ENCODE measurements around the gene MMP12. TPM values are rescaled to one million over a fixed set of nuclear protein-coding genes. Genes with fewer than 3 reads are reported as not detected.

Gene MMP12
- polyA plus RNA-seq, 10 donors: not detected

DNA sequence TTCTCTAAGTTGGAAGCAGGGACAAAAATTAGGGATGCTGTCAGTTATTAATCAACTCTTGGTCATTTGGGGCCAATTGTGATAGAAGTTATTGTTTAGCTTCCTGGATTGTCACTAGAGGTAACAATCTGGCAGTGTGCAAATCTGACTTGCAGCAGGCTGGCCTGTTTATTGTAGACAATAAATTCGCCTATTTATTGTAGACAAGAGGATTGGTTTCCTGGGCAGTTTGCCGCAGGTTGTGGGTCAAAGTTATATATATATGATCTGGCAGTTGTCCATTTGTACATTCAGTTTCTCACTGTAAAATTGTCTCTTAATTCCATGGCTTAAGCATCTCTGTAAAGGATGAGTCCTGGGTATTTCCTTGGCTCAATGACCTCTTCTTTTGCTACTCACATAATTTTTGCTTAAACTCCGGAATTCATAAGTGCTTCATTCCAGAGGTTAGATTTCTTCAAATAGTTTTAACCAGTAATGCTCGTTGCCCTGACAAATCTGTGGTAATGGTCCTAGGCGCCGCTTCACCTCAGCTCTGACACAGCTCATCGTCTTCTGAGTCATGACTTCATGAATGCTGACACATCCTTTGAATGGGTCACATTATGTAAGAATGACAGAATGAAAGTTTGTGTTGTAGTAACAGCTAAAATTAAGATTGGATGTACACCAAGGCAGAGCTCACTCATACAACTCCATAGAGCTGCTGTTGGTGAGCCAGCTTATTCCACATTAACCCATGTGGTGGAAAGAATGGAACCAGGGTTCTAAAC lies 23.6 kb downstream of the MMP12 start:
- peak in 2 of 3 donors; percentile 24 to 92 for DNase-seq

- DNase-seq: peak in 1 of 3 donors; percentile 32
Observed at GRCh38 chr11:102849311-102849710, 25.5 kb downstream of the MMP12 start.

DNA sequence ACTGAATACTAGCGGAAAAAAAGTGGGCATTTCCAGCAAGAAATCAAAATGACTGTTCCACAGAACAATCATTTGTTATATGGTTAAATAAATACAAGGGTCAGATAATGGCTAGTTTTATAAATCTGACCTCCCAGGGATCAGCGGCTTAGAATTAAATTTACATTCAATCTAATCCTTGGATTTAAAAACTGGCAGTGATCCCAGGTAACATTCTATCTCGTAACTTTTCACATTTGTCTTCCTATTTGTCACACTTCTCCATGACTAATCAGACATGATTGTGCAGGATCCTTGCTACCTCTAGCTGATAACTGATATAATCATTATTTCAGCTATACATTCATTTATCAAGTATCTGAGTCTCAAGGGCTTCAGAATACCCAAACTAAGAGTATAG lies 28.5 kb downstream of the MMP12 start:
- DNase-seq: no peak

GRCh38 chr11:102843489-102843888 lies 31.3 kb downstream of the MMP12 start, which contains the start of gene MMP3:
Gene MMP3 (minus strand): TSS chr11:102843609. CDS start chr11:102843546, 63 bp downstream.
- DNase-seq: peak in 1 of 3 donors; percentile 53

DNA sequence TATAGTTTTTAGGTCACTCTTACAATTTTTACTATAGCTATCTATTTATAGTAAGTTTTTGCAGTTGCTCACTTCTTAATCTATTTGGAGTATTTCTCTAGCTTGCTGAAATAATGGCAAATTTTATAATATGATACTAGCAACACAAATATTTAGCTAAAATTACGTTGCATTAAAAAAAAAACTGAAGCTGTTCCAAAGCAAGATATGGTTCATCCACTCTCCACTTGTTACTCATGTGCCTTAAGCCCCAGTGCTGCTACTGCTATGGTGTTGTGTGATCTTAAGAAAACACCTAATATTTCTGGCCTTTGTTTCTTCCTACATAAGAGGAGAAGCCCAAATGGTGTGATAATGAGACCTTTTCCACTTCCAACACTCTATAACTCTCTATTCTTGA lies 31.9 kb downstream of the MMP12 start:
- DNase-seq: no peak

GRCh38 chr11:102840018-102840417 lies 34.8 kb downstream of the MMP12 start:
- no peak for DNase-seq

DNA sequence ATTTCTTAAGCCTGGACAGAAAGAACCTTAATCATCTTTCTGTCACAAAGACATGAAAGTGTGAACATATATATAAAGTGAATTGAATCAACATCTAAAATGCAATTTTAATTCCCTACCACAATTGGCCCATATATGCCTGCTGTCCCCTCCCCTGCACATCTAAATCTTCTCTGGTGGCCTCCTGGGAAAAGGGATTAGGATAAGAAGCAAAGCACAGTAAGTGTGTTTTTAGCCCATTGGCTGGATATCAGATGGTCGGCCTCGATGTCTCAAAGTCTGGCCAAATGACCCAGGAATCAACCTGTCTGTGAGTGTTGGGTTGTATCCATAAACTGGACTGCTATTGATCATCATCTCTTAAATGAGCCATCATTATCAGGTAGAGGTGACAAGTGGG lies 37.1 kb downstream of the MMP12 start:
- no peak for DNase-seq

GRCh38 chr11:102837156-102837555 lies 37.6 kb downstream of the MMP12 start:
- no peak for DNase-seq

- DNase-seq: peak; percentile 13 to 56 (median 16)
Observed at GRCh38 chr11:102836290-102836875, 38.4 kb downstream of the MMP12 start.

GRCh38 chr11:102833731-102834130 lies 41.1 kb downstream of the MMP12 start:
- DNase-seq: no peak

DNA sequence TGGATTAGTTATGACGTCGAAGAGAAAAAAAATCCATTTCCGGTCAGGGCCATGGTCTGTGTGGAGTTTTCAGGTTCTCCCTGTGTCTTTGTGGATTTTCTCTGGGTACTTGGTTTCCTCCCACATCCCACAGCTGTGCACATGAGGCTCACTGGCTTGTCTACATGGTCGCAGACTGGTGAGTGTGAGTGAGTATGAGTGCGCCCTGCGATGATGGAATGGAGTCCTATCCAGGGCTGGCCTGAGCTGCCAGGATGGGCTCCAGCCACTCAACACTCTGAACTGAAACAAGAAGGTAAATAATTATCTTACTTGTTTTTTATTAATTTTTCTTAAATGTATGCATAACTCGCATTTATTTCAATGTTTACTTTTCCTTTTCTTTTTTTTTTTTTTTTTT lies 42.2 kb downstream of the MMP12 start:
- no peak for DNase-seq

DNA sequence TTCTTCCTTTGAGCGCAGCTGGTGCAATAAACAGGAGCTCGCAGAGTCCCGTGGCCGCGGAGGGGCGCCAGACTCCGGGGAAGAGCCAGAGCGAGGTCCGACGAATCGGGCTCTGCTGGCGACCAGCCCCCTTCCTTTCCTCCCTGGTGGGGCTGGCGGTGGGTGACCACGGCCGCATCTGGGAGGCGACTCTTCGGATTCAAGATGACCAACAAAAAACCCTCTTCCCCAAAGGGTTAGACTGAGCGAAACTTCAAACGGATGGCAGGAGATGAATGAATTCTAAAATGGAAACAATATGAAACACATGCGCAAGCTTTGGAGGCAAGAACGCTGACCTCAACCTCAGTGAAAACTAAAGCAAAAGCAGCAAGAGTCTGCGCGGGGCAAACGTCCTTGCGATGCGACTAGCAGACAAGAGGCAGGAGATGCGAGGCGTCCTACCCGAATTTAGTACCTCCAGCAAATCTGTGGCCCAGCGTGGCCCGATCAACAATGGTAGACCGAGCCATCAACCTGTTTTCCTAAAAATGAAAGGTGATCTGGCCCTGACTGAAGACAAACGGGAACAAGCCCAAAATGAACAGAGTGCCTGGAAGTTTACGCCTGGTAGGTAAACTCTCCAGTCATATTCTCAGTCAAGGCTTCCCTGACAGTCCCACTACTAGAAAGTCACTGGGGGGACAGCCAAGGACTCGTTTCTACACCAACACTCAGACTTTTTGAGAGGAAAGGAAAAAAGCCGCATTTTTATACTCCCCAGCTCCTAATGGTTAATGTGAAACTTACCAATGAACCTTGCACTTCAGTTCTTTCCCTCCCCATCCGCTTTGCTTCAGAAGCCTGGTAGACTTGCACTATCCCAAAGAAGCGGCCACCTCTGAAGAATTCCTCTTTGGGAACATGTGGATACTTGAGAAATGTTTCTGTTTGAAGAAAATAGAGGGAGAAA lies 43.0 kb downstream of the MMP12 start:
- peak; percentile 65 to 82 (median 79) for DNase-seq

DNA sequence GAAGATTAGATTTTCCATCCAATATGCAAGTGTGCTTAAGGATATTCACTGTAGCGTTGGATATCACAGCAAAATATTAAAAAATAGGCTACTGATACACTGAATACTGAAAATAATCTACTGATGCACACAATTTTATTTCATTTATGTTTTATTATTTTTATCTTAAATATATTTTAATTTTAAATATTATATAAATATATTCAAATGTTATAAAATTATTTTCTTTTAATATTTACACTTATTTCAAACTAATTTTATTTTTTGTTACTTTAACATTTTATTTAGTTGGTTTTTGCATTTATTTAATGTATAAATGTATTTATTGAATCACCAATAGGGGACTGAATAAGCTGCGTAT lies 43.7 kb downstream of the MMP12 start:
- no peak for DNase-seq

DNA sequence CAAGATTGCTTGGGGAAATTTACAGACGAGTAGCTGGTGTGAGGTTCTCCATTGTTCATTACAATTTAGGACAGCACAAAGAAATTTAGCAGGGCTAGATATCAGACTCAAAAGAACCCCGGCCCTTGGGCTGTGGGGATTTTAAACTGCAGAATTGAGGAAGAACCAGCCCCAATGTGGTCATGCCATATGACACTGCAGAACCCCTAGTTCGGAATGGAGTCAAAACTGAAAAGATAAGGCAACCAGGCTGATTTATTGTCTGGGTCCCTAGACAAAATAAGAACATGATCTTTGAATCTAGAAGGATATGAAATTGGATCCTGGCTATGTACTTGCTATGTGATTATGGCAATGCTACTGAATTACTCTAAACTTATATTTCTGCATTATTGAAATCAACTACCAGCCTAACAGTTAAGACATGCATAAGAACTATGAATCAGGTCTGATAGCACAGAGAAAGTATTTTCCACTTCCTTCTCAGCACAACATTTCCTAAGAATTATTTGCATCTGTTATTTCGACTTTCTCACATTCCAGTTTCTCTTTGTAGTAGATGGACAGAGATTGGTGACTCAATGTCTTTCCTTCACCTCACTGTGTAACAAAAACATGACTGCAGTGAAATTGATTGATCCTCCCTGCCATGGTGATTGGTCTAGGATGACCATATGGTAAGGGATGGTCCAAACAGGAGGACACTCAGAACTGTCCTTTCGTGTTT lies 44.6 kb downstream of the MMP12 start:
- DNase-seq: no peak

GRCh38 chr11:102829316-102830000 lies 45.3 kb downstream of the MMP12 start:
- no peak for DNase-seq

- no peak for DNase-seq
Observed at GRCh38 chr11:102824556-102824955, 50.2 kb downstream of the MMP12 start.

GRCh38 chr11:102819491-102819890 lies 55.3 kb downstream of the MMP12 start:
- DNase-seq: no peak

DNA sequence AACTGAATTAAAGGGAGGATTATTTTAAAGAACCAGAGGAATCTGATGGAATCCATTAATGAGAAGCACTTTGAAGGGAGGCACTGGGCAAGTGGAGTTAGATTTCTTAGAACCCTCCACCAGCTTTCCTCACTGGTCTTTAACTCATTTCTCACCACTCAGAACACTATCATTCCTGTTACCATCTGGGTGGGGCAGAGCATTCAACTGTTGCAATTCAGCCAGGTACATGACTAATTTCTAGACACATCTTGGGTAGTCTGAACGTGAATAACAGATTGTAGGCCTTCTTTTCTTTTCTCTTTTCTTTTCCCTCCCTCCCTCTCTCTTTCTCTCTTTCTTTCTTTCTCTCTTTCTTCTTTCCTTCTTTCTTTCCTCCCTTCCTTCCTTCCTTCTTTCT lies 61.3 kb downstream of the MMP12 start:
- no peak for DNase-seq

Measured in muscle of back (tissue), 11 donors.